Chondrocyte (in vitro differentiated cells): ENCODE results near the gene SORBS1. TPM values are rescaled to one million over a fixed set of nuclear protein-coding genes. Genes with fewer than 3 reads are reported as not detected.

Experiments used
- DNase-seq: peaks from one replicate; pipeline ENCODE4 v3.0.0; 2021; ENCODE audit warnings: mixed read lengths, low spot score
- H3K27ac Mint-ChIP-seq: one replicate; pipeline ENCODE4 v1.8.0; 2021; ENCODE audit warnings: mild to moderate bottlenecking, moderate library complexity, mixed read lengths; ENCODE audit not compliant: unreplicated experiment
- H3K27me3 Mint-ChIP-seq: 2 replicates; pipeline ENCODE4 v1.8.0; 2021; ENCODE audit warnings: low read depth, mixed read lengths
- H3K36me3 Mint-ChIP-seq: 2 replicates; pipeline ENCODE4 v1.8.0; 2021; ENCODE audit warnings: low read depth, mixed read lengths
- H3K4me1 Mint-ChIP-seq: 2 replicates; pipeline ENCODE4 v1.8.0; 2021; ENCODE audit warnings: low read depth, mild to moderate bottlenecking, mixed read lengths
- H3K4me3 Mint-ChIP-seq: one replicate; pipeline ENCODE4 v1.8.0; 2021; ENCODE audit warnings: mild to moderate bottlenecking, moderate library complexity, mixed read lengths; ENCODE audit not compliant: unreplicated experiment
- H3K9me3 Mint-ChIP-seq: 2 replicates; pipeline ENCODE4 v1.8.0; 2021; ENCODE audit warnings: low read depth, mixed read lengths
- CTCF ChIP-seq: fragments of 200-600 bp; sonication (generic); IDR thresholded peaks from 2 replicates; pipeline ENCODE4 v1.5.0; 2021; ENCODE audit warnings: antibody characterized with exemption, mild to moderate bottlenecking, moderate library complexity
- total RNA-seq: library from RNA; stranded (reverse); gene quantifications from 3 replicates; pipeline ENCODE4 v1.2.1, GENCODE V29; 2021

Gene SORBS1
- total RNA-seq, 1 donor from 2014 or later = 5.0 TPM

- no peak overlapping the region for H3K27ac Mint-ChIP-seq
- peaks cover 21% of the 10 kb centered on the region for H3K4me1 Mint-ChIP-seq
- no peak overlapping the region for H3K4me3 Mint-ChIP-seq
- TF ChIP-seq CTCF = no peak
- no peaks in the 10 kb centered on the region for H3K9me3 Mint-ChIP-seq
- DNase-seq = no peak
- H3K27me3 Mint-ChIP-seq = no peaks in the 10 kb centered on the region
- H3K36me3 Mint-ChIP-seq = no peaks in the 10 kb centered on the region
These were observed 120.2 kb downstream of the SORBS1 start for GRCh38 chr10:95440756-95441546.

DNA sequence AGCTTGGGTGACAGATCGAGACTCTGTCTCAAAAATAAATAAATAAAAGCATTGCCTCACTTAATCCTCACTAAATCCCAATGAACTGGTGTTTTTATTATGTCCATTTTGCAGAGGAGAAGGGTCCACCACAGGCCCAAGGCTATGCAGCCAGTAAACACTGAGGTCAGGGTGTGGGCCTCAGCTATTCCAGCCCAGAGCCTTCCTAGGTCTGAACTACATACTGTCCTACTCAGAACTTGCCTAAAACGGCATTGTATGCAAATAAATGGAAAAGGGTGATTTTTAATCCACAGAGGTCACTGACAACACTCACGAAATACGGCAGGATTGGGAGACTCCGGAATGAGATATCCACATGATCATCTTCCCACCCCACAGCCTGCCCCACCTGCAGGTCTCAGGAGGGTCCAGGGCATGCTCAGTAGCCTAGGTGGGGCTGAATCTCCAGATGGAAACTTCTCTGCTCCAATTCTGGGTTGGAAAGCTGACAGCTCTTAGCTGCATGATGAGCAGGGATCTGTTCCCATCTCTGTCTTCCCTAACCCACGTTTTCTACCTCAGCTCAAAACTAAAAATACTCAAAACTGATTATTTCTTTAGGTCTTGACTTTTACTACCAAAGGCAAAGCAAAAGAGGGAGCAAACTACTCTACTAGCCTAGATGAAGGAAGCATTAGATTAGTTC lies 121.0 kb downstream of the SORBS1 start:
- Mint-ChIP-seq H3K4me3 (no peak overlapping the region), H3K4me1 (peaks cover 13% of the 10 kb centered on the region), H3K9me3 (no peaks in the 10 kb centered on the region), H3K36me3 (no peaks in the 10 kb centered on the region), H3K27me3 (no peaks in the 10 kb centered on the region), H3K27ac (no peak overlapping the region)
- TF ChIP-seq CTCF = no peak
- no peak for DNase-seq

- Mint-ChIP-seq H3K36me3 (no peaks in the 10 kb centered on the region), H3K4me1 (peaks cover 5% of the 10 kb centered on the region), H3K27ac (no peak overlapping the region), H3K4me3 (no peak overlapping the region), H3K27me3 (no peaks in the 10 kb centered on the region), H3K9me3 (no peaks in the 10 kb centered on the region)
- DNase-seq = no peak
- no peak for TF ChIP-seq CTCF
These were observed 122.4 kb downstream of the SORBS1 start for GRCh38 chr10:95438781-95439180.

DNA sequence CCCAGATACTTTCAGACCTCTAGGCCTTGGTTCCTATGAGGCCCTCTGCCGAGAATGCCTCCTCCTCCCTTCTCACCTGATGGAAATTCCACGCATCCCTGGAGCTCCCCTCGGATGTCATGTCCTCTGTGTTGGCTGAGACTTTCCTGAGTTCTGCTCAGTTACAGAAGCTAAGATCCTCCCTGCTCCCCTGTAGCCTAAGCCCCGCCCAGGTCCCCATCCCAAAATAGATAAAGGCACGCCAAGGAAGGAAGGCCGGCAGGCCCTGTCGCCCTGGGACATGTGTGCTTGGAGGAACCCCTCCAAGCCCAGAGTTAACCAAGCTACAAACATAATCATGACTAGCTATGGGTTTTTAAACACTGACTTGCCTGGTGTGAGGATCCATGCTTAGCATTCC lies 123.5 kb downstream of the SORBS1 start:
- no peaks in the 10 kb centered on the region for H3K36me3 Mint-ChIP-seq
- H3K4me3 Mint-ChIP-seq = no peak overlapping the region
- H3K4me1 Mint-ChIP-seq = peaks cover 15% of the 10 kb centered on the region
- H3K9me3 Mint-ChIP-seq = no peaks in the 10 kb centered on the region
- TF ChIP-seq CTCF = no peak
- no peak overlapping the region for H3K27ac Mint-ChIP-seq
- H3K27me3 Mint-ChIP-seq = no peaks in the 10 kb centered on the region
- no peak for DNase-seq

- no peak overlapping the region for H3K27ac Mint-ChIP-seq
- no peak for TF ChIP-seq CTCF
- H3K4me1 Mint-ChIP-seq = peaks cover 27% of the 10 kb centered on the region
- no peaks in the 10 kb centered on the region for H3K9me3 Mint-ChIP-seq
- H3K36me3 Mint-ChIP-seq = no peaks in the 10 kb centered on the region
- no peak for DNase-seq
- no peaks in the 10 kb centered on the region for H3K27me3 Mint-ChIP-seq
- no peak overlapping the region for H3K4me3 Mint-ChIP-seq
These were observed 125.5 kb downstream of the SORBS1 start for GRCh38 chr10:95435548-95436279.
